Stromal cell of bone marrow (primary cell): Measurements from ENCODE around the gene SNAPC3.
"Not testable (repeated sequence)": the region's sequence is repeated elsewhere in the genome, so short reads cannot be mapped to it uniquely, and the experiment has no call there.

ENCODE experiments used
- DNase-seq: peaks from one replicate; pipeline ENCODE4 v3.0.0-alpha.2; 2012; ENCODE audit warnings: low read depth

The SNAPC3 gene

GRCh38 chr9:15423231-15423985 lies 732 bp downstream of the SNAPC3 start:
- DNase-seq: no peak

GRCh38 chr9:15426019-15426418 lies 3.3 kb downstream of the SNAPC3 start:
- no peak for DNase-seq

GRCh38 chr9:15427702-15428101 lies 5.0 kb downstream of the SNAPC3 start:
- not testable (repeated sequence) for DNase-seq

- no peak for DNase-seq
Measured at GRCh38 chr9:15430920-15431844, 8.5 kb downstream of the SNAPC3 start.

GRCh38 chr9:15433191-15433590 lies 10.5 kb downstream of the SNAPC3 start:
- DNase-seq: no peak

- no peak for DNase-seq
Measured at GRCh38 chr9:15433661-15434060, 11.0 kb downstream of the SNAPC3 start.

GRCh38 chr9:15438891-15439290 lies 16.2 kb downstream of the SNAPC3 start:
- DNase-seq: no peak

- DNase-seq: not testable (repeated sequence)
Measured at GRCh38 chr9:15441841-15442240, 19.2 kb downstream of the SNAPC3 start.

GRCh38 chr9:15442264-15442663 lies 19.6 kb downstream of the SNAPC3 start:
- not testable (repeated sequence) for DNase-seq

GRCh38 chr9:15444141-15444540 lies 21.5 kb downstream of the SNAPC3 start:
- no peak for DNase-seq

- DNase-seq: no peak
Measured at GRCh38 chr9:15453956-15454355, 31.3 kb downstream of the SNAPC3 start.

GRCh38 chr9:15461056-15461455 lies 38.4 kb downstream of the SNAPC3 start:
- DNase-seq: no peak

GRCh38 chr9:15461601-15462000 lies 38.9 kb downstream of the SNAPC3 start:
- DNase-seq: no peak

- no peak for DNase-seq
Measured at GRCh38 chr9:15468145-15468544, 45.5 kb downstream of the SNAPC3 start.

GRCh38 chr9:15469406-15469805 lies 46.7 kb downstream of the SNAPC3 start:
- DNase-seq: no peak

- no peak for DNase-seq
Measured at GRCh38 chr9:15469862-15470261, 47.2 kb downstream of the SNAPC3 start.

- DNase-seq: no peak
Measured at GRCh38 chr9:15475923-15476536, 53.4 kb downstream of the SNAPC3 start.

- no peak for DNase-seq
Measured at GRCh38 chr9:15480028-15480427, 57.4 kb downstream of the SNAPC3 start.

GRCh38 chr9:15482146-15482545 lies 59.5 kb downstream of the SNAPC3 start:
- DNase-seq: no peak

GRCh38 chr9:15484802-15485201 lies 62.1 kb downstream of the SNAPC3 start:
- no peak for DNase-seq

- DNase-seq: no peak
Measured at GRCh38 chr9:15485836-15486666, 63.4 kb downstream of the SNAPC3 start.

GRCh38 chr9:15491950-15492349 lies 69.3 kb downstream of the SNAPC3 start:
- no peak for DNase-seq
